ENCODE measurements around the gene STAC3.

STAC3 gene

GRCh38 chr12:57210461-57210860 lies 40.5 kb downstream of the STAC3 start:
- H3K4me1 Mint-ChIP-seq (ENCODE audit: low read depth), result peaks cover 23% of the 10 kb centered on the region
- intact Hi-C loops (cut with micrococcal nuclease), result no loop called here
- H3K27me3 Mint-ChIP-seq, result peaks cover 21% of the 10 kb centered on the region
- H3K27ac Mint-ChIP-seq, result no peak overlapping the region
- no peak overlapping the region for H3K4me3 Mint-ChIP-seq
- no peaks in the 10 kb centered on the region for H3K9me3 Mint-ChIP-seq
- H3K36me3 Mint-ChIP-seq (ENCODE audit: low read depth), result peaks cover 76% of the 10 kb centered on the region

- intact Hi-C loops (cut with micrococcal nuclease), result no loop called here
- Mint-ChIP-seq H3K36me3 (ENCODE audit: low read depth) (peaks cover 82% of the 10 kb centered on the region), H3K27ac (no peak overlapping the region), H3K27me3 (peaks cover 16% of the 10 kb centered on the region), H3K4me1 (ENCODE audit: low read depth) (peaks cover 18% of the 10 kb centered on the region), H3K4me3 (no peak overlapping the region), H3K9me3 (no peaks in the 10 kb centered on the region)
These were observed 41.1 kb downstream of the STAC3 start for GRCh38 chr12:57209916-57210315.

- intact Hi-C loops (cut with micrococcal nuclease), result no loop called here
- no peak overlapping the region for H3K27ac Mint-ChIP-seq
These were observed 42.2 kb downstream of the STAC3 start for GRCh38 chr12:57208631-57209282.

GRCh38 chr12:57207731-57208630 lies 43.0 kb downstream of the STAC3 start:
- no peak overlapping the region for H3K27ac Mint-ChIP-seq

More at GRCh38 chr12:57208631-57209282, 42.2 kb downstream of the STAC3 start:
- H3K36me3 Mint-ChIP-seq (ENCODE audit: low read depth), result peaks cover 93% of the 10 kb centered on the region
- no peak overlapping the region for H3K4me3 Mint-ChIP-seq
- H3K9me3 Mint-ChIP-seq, result no peaks in the 10 kb centered on the region
- H3K4me1 Mint-ChIP-seq (ENCODE audit: low read depth), result peaks cover 6% of the 10 kb centered on the region
- peaks cover 5% of the 10 kb centered on the region for H3K27me3 Mint-ChIP-seq

GRCh38 chr12:57205931-57206330 lies 45.1 kb downstream of the STAC3 start:
- no peaks in the 10 kb centered on the region for H3K9me3 Mint-ChIP-seq
- no peak overlapping the region for H3K4me3 Mint-ChIP-seq
- no peak overlapping the region for H3K27ac Mint-ChIP-seq
- H3K36me3 Mint-ChIP-seq (ENCODE audit: low read depth), result peaks cover 100% of the 10 kb centered on the region
- no peaks in the 10 kb centered on the region for H3K4me1 Mint-ChIP-seq (ENCODE audit: low read depth)
- intact Hi-C loops (cut with micrococcal nuclease), result no loop called here
- H3K27me3 Mint-ChIP-seq, result no peaks in the 10 kb centered on the region

More at GRCh38 chr12:57207731-57208630, 43.0 kb downstream of the STAC3 start:
- peaks cover 100% of the 10 kb centered on the region for H3K36me3 Mint-ChIP-seq (ENCODE audit: low read depth)
- no peaks in the 10 kb centered on the region for H3K4me1 Mint-ChIP-seq (ENCODE audit: low read depth)
- H3K27me3 Mint-ChIP-seq, result no peaks in the 10 kb centered on the region
- intact Hi-C loops (cut with micrococcal nuclease), result no loop called here
- no peaks in the 10 kb centered on the region for H3K9me3 Mint-ChIP-seq
- H3K4me3 Mint-ChIP-seq, result no peak overlapping the region

GRCh38 chr12:57205186-57205585 lies 45.8 kb downstream of the STAC3 start:
- no peak overlapping the region for H3K4me3 Mint-ChIP-seq
- H3K4me1 Mint-ChIP-seq (ENCODE audit: low read depth), result no peaks in the 10 kb centered on the region
- H3K36me3 Mint-ChIP-seq (ENCODE audit: low read depth), result peaks cover 100% of the 10 kb centered on the region

GRCh38 chr12:57204454-57204853 lies 46.5 kb downstream of the STAC3 start:
- Mint-ChIP-seq H3K9me3 (no peaks in the 10 kb centered on the region), H3K27me3 (no peaks in the 10 kb centered on the region), H3K36me3 (ENCODE audit: low read depth) (peaks cover 100% of the 10 kb centered on the region), H3K4me3 (no peak overlapping the region), H3K4me1 (ENCODE audit: low read depth) (no peaks in the 10 kb centered on the region), H3K27ac (no peak overlapping the region)
- intact Hi-C loops (cut with micrococcal nuclease), result no loop called here

More at GRCh38 chr12:57205186-57205585, 45.8 kb downstream of the STAC3 start:
- Mint-ChIP-seq H3K27me3 (no peaks in the 10 kb centered on the region), H3K27ac (no peak overlapping the region), H3K9me3 (no peaks in the 10 kb centered on the region)
- intact Hi-C loops (cut with micrococcal nuclease), result no loop called here

- no peaks in the 10 kb centered on the region for H3K9me3 Mint-ChIP-seq
- no peaks in the 10 kb centered on the region for H3K4me1 Mint-ChIP-seq (ENCODE audit: low read depth)
- H3K27me3 Mint-ChIP-seq, result no peaks in the 10 kb centered on the region
- H3K27ac Mint-ChIP-seq, result no peak overlapping the region
- intact Hi-C loops (cut with micrococcal nuclease), result no loop called here
- no peak overlapping the region for H3K4me3 Mint-ChIP-seq
- H3K36me3 Mint-ChIP-seq (ENCODE audit: low read depth), result peaks cover 100% of the 10 kb centered on the region
These were observed 47.2 kb downstream of the STAC3 start for GRCh38 chr12:57203791-57204190.

- no peaks in the 10 kb centered on the region for H3K27me3 Mint-ChIP-seq
- H3K27ac Mint-ChIP-seq, result no peak overlapping the region
- H3K36me3 Mint-ChIP-seq (ENCODE audit: low read depth), result peaks cover 100% of the 10 kb centered on the region
- H3K4me3 Mint-ChIP-seq, result no peak overlapping the region
- H3K9me3 Mint-ChIP-seq, result no peaks in the 10 kb centered on the region
- intact Hi-C loops (cut with micrococcal nuclease), result no loop called here
- H3K4me1 Mint-ChIP-seq (ENCODE audit: low read depth), result no peaks in the 10 kb centered on the region
These were observed 47.8 kb downstream of the STAC3 start for GRCh38 chr12:57203201-57203600.

- Mint-ChIP-seq H3K4me3 (no peak overlapping the region), H3K9me3 (no peaks in the 10 kb centered on the region), H3K36me3 (ENCODE audit: low read depth) (peaks cover 100% of the 10 kb centered on the region), H3K27me3 (no peaks in the 10 kb centered on the region), H3K27ac (no peak overlapping the region), H3K4me1 (ENCODE audit: low read depth) (no peaks in the 10 kb centered on the region)
- intact Hi-C loops (cut with micrococcal nuclease), result no loop called here
These were observed 48.7 kb downstream of the STAC3 start for GRCh38 chr12:57202321-57202720.

- Mint-ChIP-seq H3K4me1 (ENCODE audit: low read depth) (no peaks in the 10 kb centered on the region), H3K27ac (no peak overlapping the region), H3K36me3 (ENCODE audit: low read depth) (peaks cover 100% of the 10 kb centered on the region), H3K27me3 (no peaks in the 10 kb centered on the region), H3K9me3 (no peaks in the 10 kb centered on the region), H3K4me3 (no peak overlapping the region)
- intact Hi-C loops (cut with micrococcal nuclease), result no loop called here
These were observed 49.4 kb downstream of the STAC3 start for GRCh38 chr12:57201631-57202030.

GRCh38 chr12:57201219-57201618 lies 49.8 kb downstream of the STAC3 start:
- intact Hi-C loops (cut with micrococcal nuclease), result no loop called here
- Mint-ChIP-seq H3K27me3 (no peaks in the 10 kb centered on the region), H3K27ac (no peak overlapping the region), H3K36me3 (ENCODE audit: low read depth) (peaks cover 100% of the 10 kb centered on the region), H3K4me3 (no peak overlapping the region), H3K4me1 (ENCODE audit: low read depth) (no peaks in the 10 kb centered on the region), H3K9me3 (no peaks in the 10 kb centered on the region)

GRCh38 chr12:57200497-57200896 lies 50.5 kb downstream of the STAC3 start:
- intact Hi-C loops (cut with micrococcal nuclease), result no loop called here
- Mint-ChIP-seq H3K9me3 (no peaks in the 10 kb centered on the region), H3K36me3 (ENCODE audit: low read depth) (peaks cover 100% of the 10 kb centered on the region), H3K27ac (no peak overlapping the region), H3K4me3 (no peak overlapping the region), H3K27me3 (no peaks in the 10 kb centered on the region), H3K4me1 (ENCODE audit: low read depth) (no peaks in the 10 kb centered on the region)

- intact Hi-C loops (cut with micrococcal nuclease), result loop anchor here (10.0 kb wide), 1 partner anchor 186 kb away; no protein-coding TSS in a partner anchor
- Mint-ChIP-seq H3K27ac (no peak overlapping the region), H3K36me3 (ENCODE audit: low read depth) (peaks cover 100% of the 10 kb centered on the region), H3K4me3 (no peak overlapping the region), H3K4me1 (ENCODE audit: low read depth) (no peaks in the 10 kb centered on the region), H3K9me3 (no peaks in the 10 kb centered on the region), H3K27me3 (no peaks in the 10 kb centered on the region)
These were observed 51.8 kb downstream of the STAC3 start for GRCh38 chr12:57199191-57199590.

All from dendritic cell treated with granulocyte-macrophage colony-stimulating factor and Interleukin-4, amounts not matched to agents 40 ng/mL and 50 ng/mL, for 4 days (primary cell).